Measurements from ENCODE around the gene CHN1.

CHN1 gene

GRCh38 chr2:174836377-174836994 is 168.7 kb downstream of the CHN1 start:
- no peaks in the 10 kb centered on the region for H3K27me3 Mint-ChIP-seq
- H3K4me1 Mint-ChIP-seq (ENCODE audit: low read depth), result peaks cover 27% of the 10 kb centered on the region
- H3K27ac Mint-ChIP-seq, result peak overlapping the region; percentile 97
- peaks cover 8% of the 10 kb centered on the region for H3K36me3 Mint-ChIP-seq
- H3K9me3 Mint-ChIP-seq (ENCODE audit: low read depth), result peaks cover 15% of the 10 kb centered on the region
- no peak overlapping the region for H3K4me3 Mint-ChIP-seq

GRCh38 chr2:174835797-174836255 is 169.4 kb downstream of the CHN1 start:
- H3K27me3 Mint-ChIP-seq, result no peaks in the 10 kb centered on the region
- peaks cover 27% of the 10 kb centered on the region for H3K4me1 Mint-ChIP-seq (ENCODE audit: low read depth)
- peak overlapping the region; percentile 61 for H3K4me3 Mint-ChIP-seq
- H3K36me3 Mint-ChIP-seq, result peaks cover 8% of the 10 kb centered on the region
- peak overlapping the region; percentile 97 for H3K27ac Mint-ChIP-seq
- peaks cover 15% of the 10 kb centered on the region for H3K9me3 Mint-ChIP-seq (ENCODE audit: low read depth)

DNA sequence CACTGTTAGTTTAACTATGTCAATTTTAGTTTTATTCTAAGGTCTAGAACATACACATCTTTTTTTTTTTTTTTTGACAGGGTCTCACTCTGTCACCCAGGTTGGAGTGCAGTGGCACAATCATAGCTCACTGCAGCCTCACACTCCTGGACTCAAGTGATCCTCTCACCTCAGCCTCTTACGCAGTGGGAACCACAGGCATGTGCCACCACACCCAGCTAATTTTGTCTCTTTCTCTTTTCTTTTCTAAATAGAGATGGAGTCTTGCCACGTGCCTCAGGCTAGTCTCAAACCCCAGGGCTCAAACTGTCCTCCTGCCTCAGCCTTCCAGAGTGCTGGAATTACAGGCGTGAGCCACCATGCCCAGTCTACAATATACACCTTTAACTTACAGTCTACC is 171.4 kb downstream of the CHN1 start:
- Mint-ChIP-seq H3K4me1 (ENCODE audit: low read depth) (peaks cover 27% of the 10 kb centered on the region), H3K27ac (peak overlapping the region; percentile 59), H3K4me3 (no peak overlapping the region), H3K36me3 (peaks cover 8% of the 10 kb centered on the region), H3K9me3 (ENCODE audit: low read depth) (peaks cover 15% of the 10 kb centered on the region), H3K27me3 (no peaks in the 10 kb centered on the region)

DNA sequence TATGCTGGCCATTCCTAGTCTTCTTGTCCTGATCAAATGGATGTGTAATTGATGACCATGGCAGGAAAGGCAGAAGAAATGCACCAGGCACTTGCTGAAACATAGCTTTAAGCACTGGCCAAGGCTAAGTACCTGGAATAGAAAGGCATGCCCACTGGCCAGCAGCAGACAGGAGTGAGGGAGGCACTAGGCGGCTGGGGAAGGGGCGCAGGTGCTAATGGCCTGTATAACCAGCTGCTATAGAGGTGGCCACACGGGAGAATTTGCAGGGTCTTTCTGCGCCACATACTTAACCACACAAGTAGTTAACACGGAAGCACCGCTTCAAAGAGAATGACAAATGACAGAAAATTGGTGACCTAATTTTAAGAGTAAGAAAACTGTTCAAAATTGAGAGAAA is 174.6 kb downstream of the CHN1 start:
- H3K4me3 Mint-ChIP-seq, result no peak overlapping the region
- H3K27me3 Mint-ChIP-seq, result no peaks in the 10 kb centered on the region
- H3K36me3 Mint-ChIP-seq, result peaks cover 7% of the 10 kb centered on the region
- peaks cover 14% of the 10 kb centered on the region for H3K9me3 Mint-ChIP-seq (ENCODE audit: low read depth)
- peaks cover 18% of the 10 kb centered on the region for H3K4me1 Mint-ChIP-seq (ENCODE audit: low read depth)
- H3K27ac Mint-ChIP-seq, result no peak overlapping the region

DNA sequence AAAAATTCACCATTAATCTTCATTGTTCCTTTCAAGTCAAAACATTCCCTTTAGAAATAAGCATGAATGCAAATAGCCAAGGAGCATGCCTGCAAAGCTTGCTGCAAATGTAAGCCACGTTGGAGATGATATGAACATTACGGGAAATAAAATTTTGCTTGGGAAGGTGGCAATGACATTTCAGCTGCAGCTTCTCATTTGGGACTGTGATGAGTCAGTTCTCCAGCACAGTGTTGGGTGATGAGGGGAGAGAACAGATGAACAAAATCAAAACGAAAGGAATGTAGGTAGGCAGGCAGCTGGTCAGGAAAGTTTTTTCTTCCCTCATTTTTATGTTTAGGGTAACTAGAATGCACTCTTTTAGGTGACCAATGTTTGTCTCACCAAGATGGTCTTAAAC is 175.6 kb downstream of the CHN1 start:
- Mint-ChIP-seq H3K27me3 (no peaks in the 10 kb centered on the region), H3K27ac (no peak overlapping the region), H3K36me3 (peaks cover 4% of the 10 kb centered on the region), H3K9me3 (ENCODE audit: low read depth) (peaks cover 10% of the 10 kb centered on the region), H3K4me3 (no peak overlapping the region), H3K4me1 (ENCODE audit: low read depth) (peaks cover 13% of the 10 kb centered on the region)

DNA sequence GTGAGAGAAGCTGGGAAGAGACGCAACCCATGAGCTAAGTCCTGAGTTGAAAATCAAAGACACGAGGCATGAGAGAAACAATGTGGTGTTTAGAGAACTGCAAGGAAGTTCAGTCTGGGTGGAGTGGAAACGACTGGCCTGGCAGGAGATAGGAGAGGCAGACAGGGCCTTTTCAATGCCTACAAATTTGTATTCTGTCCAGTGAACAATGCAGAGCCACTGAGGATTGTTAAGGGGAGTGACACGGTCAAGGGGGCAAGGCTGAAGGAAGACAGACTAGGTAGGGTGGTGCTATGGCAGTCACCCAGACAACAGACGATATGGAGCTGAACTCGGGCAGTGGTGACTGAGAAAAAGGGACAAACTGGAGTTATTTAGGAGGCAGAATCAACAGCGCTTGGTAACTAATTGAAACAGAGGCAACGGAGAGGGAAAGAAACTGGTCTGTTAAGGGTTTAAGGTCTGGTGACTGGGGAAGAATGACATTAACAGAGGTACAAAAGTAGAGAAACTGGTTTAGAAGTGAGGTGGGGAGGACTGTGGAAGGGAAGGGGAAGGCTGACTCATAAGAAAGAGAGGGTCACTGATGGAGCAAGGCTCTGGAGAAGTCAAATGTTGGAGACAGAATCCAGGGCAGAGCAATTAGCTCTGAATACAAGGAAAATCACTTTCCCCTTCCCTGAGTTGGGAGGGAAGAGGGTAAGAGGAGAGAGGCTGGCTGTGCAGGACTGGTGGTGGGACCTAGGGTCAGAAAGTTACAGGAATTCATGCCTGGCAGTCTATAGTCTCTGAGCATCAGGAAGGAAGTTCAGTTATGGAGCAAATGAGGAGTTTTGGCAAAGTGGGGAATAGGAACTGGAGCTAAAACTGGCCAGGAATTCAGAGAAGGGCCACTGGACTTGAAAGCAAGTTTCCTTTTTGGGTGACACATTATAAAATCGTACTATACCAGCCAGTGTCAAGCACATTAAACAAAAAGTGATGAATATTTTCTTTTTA is 177.5 kb downstream of the CHN1 start:
- Mint-ChIP-seq H3K36me3 (no peaks in the 10 kb centered on the region), H3K27me3 (no peaks in the 10 kb centered on the region), H3K4me1 (ENCODE audit: low read depth) (peaks cover 5% of the 10 kb centered on the region), H3K4me3 (no peak overlapping the region), H3K27ac (no peak overlapping the region), H3K9me3 (ENCODE audit: low read depth) (no peaks in the 10 kb centered on the region)

DNA sequence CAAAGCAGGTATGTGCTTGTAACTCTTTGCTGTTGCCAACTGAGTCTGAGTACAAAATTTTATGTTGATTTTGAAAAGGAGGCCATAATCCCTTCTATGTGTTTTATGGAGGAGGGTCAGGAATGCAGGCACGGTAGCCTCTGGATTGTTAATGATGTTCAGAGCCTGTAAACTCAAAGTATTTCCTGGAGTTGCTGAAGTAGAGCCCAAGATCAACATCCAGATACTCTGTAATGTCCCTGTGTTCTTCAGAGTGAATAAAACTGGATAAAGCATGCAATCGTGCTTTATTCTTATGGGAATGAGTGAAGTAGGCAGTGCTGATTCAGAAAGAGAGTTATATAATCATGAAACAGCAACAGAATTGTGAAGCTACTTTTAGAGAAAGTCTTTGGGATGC is 179.1 kb downstream of the CHN1 start:
- Mint-ChIP-seq H3K4me3 (no peak overlapping the region), H3K9me3 (ENCODE audit: low read depth) (no peaks in the 10 kb centered on the region), H3K36me3 (peaks cover 2% of the 10 kb centered on the region), H3K4me1 (ENCODE audit: low read depth) (no peaks in the 10 kb centered on the region), H3K27me3 (no peaks in the 10 kb centered on the region), H3K27ac (no peak overlapping the region)

GRCh38 chr2:174824068-174824467 is 181.1 kb downstream of the CHN1 start:
- H3K27ac Mint-ChIP-seq, result no peak overlapping the region
- H3K36me3 Mint-ChIP-seq, result peaks cover 2% of the 10 kb centered on the region
- no peaks in the 10 kb centered on the region for H3K9me3 Mint-ChIP-seq (ENCODE audit: low read depth)
- H3K27me3 Mint-ChIP-seq, result no peaks in the 10 kb centered on the region
- H3K4me1 Mint-ChIP-seq (ENCODE audit: low read depth), result no peaks in the 10 kb centered on the region
- no peak overlapping the region for H3K4me3 Mint-ChIP-seq

DNA sequence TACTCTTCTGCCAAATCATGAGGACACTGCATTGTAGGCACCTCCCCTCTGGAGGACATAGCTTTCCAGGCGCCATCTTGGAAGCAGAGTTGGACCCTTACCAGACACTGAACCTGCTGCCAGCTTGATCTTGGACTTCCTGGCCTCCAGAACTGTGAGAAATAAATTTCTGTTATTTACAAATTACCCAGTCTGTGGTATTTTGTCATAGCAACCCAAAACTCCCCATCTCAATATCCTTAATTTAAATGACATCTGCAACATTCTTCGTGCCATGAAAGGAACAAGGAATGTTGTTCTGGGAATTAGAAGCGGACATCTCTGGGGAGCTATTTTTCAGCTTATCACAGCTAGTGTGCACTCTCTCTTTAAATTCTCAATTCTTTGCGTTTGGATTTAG is 183.6 kb downstream of the CHN1 start:
- Mint-ChIP-seq H3K27ac (no peak overlapping the region), H3K4me3 (no peak overlapping the region), H3K36me3 (peaks cover 2% of the 10 kb centered on the region), H3K4me1 (ENCODE audit: low read depth) (no peaks in the 10 kb centered on the region), H3K27me3 (no peaks in the 10 kb centered on the region), H3K9me3 (ENCODE audit: low read depth) (no peaks in the 10 kb centered on the region)

DNA sequence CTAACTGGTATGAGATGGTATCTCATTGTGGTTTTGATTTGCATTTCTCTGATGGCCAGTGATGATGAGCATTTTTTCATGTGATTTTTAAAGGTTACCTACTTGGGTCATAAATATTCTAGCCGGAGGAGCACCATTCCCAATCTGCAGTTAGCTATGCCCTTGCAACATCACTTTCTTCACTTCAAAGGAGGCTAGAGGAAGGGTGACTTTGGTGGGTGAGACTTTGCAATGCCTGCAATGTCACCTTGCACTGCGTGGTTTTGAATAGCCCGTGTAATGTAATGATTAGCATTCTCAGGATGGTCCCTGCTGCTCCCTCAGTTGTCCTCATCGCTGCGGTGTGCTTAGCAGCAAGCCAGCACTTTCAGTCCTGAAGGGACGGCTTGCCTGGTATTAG is 184.8 kb downstream of the CHN1 start:
- Mint-ChIP-seq H3K36me3 (peaks cover 2% of the 10 kb centered on the region), H3K4me3 (no peak overlapping the region), H3K27ac (no peak overlapping the region), H3K9me3 (ENCODE audit: low read depth) (no peaks in the 10 kb centered on the region), H3K27me3 (no peaks in the 10 kb centered on the region), H3K4me1 (ENCODE audit: low read depth) (no peaks in the 10 kb centered on the region)

DNA sequence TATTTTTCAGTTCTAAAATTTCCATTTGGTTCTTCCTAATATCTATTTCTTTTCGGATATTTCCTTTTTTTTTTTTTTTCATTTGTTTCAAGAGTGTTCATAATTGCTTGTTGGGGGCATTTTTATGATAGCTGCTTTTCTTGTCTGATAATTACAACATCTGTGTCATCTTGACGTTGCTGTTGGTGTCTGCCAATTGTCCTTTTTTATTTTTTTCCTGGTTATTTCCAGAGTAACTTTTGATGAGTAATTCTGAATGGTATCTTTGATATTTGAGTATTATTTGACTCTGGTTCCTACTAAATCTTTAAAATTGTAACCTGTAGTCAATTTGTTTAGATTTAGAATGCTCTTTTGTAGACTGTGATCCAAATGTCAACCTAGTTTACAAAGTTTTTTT is 189.7 kb downstream of the CHN1 start:
- Mint-ChIP-seq H3K27ac (no peak overlapping the region), H3K4me1 (ENCODE audit: low read depth) (no peaks in the 10 kb centered on the region), H3K27me3 (no peaks in the 10 kb centered on the region), H3K4me3 (no peak overlapping the region), H3K9me3 (ENCODE audit: low read depth) (no peaks in the 10 kb centered on the region), H3K36me3 (peaks cover 2% of the 10 kb centered on the region)

- no peaks in the 10 kb centered on the region for H3K9me3 Mint-ChIP-seq (ENCODE audit: low read depth)
- no peaks in the 10 kb centered on the region for H3K4me1 Mint-ChIP-seq (ENCODE audit: low read depth)
- H3K4me3 Mint-ChIP-seq, result no peak overlapping the region
- H3K27me3 Mint-ChIP-seq, result no peaks in the 10 kb centered on the region
- peaks cover 2% of the 10 kb centered on the region for H3K36me3 Mint-ChIP-seq
- H3K27ac Mint-ChIP-seq, result no peak overlapping the region
Observed at GRCh38 chr2:174812037-174812436, 193.1 kb downstream of the CHN1 start.

DNA sequence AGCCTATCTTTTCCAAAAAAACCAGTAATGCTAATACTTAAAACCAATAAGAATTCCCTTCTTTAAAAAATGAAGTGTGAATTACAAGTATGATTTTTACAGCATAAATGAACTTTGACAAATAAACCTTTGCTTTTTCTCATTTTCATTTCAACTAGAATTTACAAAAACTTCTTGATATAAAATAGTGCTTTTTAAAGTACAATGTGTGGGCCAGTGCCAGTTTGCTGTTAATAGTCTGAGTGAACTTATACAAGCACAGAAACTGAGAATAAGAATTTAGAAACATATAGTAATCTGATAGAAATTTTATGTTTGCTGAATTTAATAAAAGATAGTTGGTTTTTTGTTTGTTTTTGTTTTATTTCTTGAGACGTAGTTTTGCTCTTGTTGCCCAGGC is 197.2 kb downstream of the CHN1 start:
- Mint-ChIP-seq H3K36me3 (peaks cover 2% of the 10 kb centered on the region), H3K27me3 (no peaks in the 10 kb centered on the region), H3K9me3 (ENCODE audit: low read depth) (no peaks in the 10 kb centered on the region), H3K4me1 (ENCODE audit: low read depth) (no peaks in the 10 kb centered on the region), H3K4me3 (no peak overlapping the region), H3K27ac (no peak overlapping the region)

- no peaks in the 10 kb centered on the region for H3K27me3 Mint-ChIP-seq
- no peak overlapping the region for H3K27ac Mint-ChIP-seq
- peaks cover 2% of the 10 kb centered on the region for H3K36me3 Mint-ChIP-seq
- H3K4me1 Mint-ChIP-seq (ENCODE audit: low read depth), result no peaks in the 10 kb centered on the region
- H3K4me3 Mint-ChIP-seq, result no peak overlapping the region
- H3K9me3 Mint-ChIP-seq (ENCODE audit: low read depth), result no peaks in the 10 kb centered on the region
Observed at GRCh38 chr2:174805803-174806202, 199.4 kb downstream of the CHN1 start.

DNA sequence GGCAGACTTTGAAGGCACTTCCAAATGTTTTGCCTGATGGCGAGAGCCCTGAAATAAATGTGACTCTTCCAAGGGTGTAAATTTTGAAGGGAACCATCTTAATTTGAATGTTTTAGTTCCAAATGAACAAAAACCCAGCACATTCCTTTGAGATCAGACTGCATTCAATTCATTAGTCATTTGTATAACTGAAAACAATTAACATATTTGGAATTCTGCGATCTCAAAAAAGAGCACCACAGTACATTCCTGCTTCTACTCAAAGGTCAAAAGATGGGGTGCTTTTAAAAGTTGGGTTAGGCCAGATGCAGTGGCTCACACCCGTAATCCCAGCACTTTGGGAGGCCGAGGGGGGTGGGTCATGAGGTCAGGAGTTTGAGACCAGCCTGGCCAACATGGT is 202.7 kb downstream of the CHN1 start:
- Mint-ChIP-seq H3K27me3 (no peaks in the 10 kb centered on the region), H3K9me3 (ENCODE audit: low read depth) (no peaks in the 10 kb centered on the region), H3K27ac (no peak overlapping the region)

More for the DNA sequence above, 202.7 kb downstream of the CHN1 start:
- Mint-ChIP-seq H3K4me1 (ENCODE audit: low read depth) (no peaks in the 10 kb centered on the region), H3K36me3 (no peaks in the 10 kb centered on the region), H3K4me3 (no peak overlapping the region)
